CD8-positive, alpha-beta memory T cell (primary cell): ENCODE results near the gene GK. TPM values are rescaled to one million over a fixed set of nuclear protein-coding genes. Genes with fewer than 3 reads are reported as not detected.

ENCODE experiments used
- CTCF ChIA-PET: fragments of 350-600 bp; sonication (Branson Sonifier 250); formaldehyde crosslinking; loops from one replicate; lab custom pipeline; 2021; ENCODE audit warnings: antibody characterized with exemption; lab: Charles Lee
- POLR2A ChIA-PET: fragments of 350-600 bp; sonication (Branson Sonifier 250); formaldehyde crosslinking; loops from one replicate; lab custom pipeline; 2021; ENCODE audit warnings: antibody characterized with exemption; lab: Charles Lee
- DNase-seq, 5 donors: peaks; one replicate each; pipeline versions ENCODE4 v3.0.0 to v3.0.0-alpha.2; 2020 to 2022; ENCODE audit warnings: mixed read lengths in 1 of 5
- H3K27ac ChIP-seq: one replicate; pipeline ENCODE4 v1.7.0; 2013; ENCODE audit warnings: low read depth, mild to moderate bottlenecking, low read length, moderate library complexity
- H3K27me3 ChIP-seq: 2 replicates; pipeline ENCODE4 v1.7.0; 2013; ENCODE audit warnings: low read length, mild to moderate bottlenecking; ENCODE audit not compliant: insufficient read depth, poor library complexity, severe bottlenecking
- H3K36me3 ChIP-seq: 2 replicates; pipeline ENCODE4 v1.7.0; 2013; ENCODE audit warnings: mild to moderate bottlenecking, low read length, moderate library complexity; ENCODE audit not compliant: insufficient read depth
- H3K4me1 ChIP-seq: 2 replicates; pipeline ENCODE4 v1.7.0; 2013; ENCODE audit warnings: mild to moderate bottlenecking, low read length, moderate library complexity; ENCODE audit not compliant: insufficient read depth
- H3K4me3 ChIP-seq: 2 replicates; pipeline ENCODE4 v1.7.0; 2013; ENCODE audit warnings: mild to moderate bottlenecking, low read length
- H3K9me3 ChIP-seq: 2 replicates; pipeline ENCODE4 v1.7.0; 2013; ENCODE audit warnings: mild to moderate bottlenecking, low read length
- H3K27ac Mint-ChIP-seq, 8 donors: one replicate each; pipeline ENCODE4 v1.8.0; 2020 to 2021; ENCODE audit warnings: mixed read lengths in 8 of 8, mild to moderate bottlenecking in 6 of 8, inconsistent platforms in 3 of 8, moderate library complexity in 3 of 8
- H3K27me3 Mint-ChIP-seq, 2 donors: one replicate each; pipeline ENCODE4 v1.8.0; 2020 to 2021; ENCODE audit warnings: mixed read lengths in 2 of 2, mild to moderate bottlenecking in 1 of 2, moderate library complexity in 1 of 2
- H3K36me3 Mint-ChIP-seq, 3 donors: one replicate each; pipeline ENCODE4 v1.8.0; 2020 to 2021; ENCODE audit warnings: mixed read lengths in 3 of 3, inconsistent platforms in 1 of 3, mild to moderate bottlenecking in 1 of 3
- H3K4me1 Mint-ChIP-seq, 3 donors: one replicate each; pipeline ENCODE4 v1.8.0; 2020 to 2021; ENCODE audit warnings: mixed read lengths in 3 of 3, inconsistent platforms in 1 of 3, mild to moderate bottlenecking in 1 of 3
- H3K4me3 Mint-ChIP-seq, 7 donors: one replicate each; pipeline ENCODE4 v1.8.0; 2020 to 2021; ENCODE audit warnings: mixed read lengths in 7 of 7, mild to moderate bottlenecking in 6 of 7, moderate library complexity in 4 of 7, inconsistent platforms in 2 of 7
- H3K9me3 Mint-ChIP-seq, 5 donors: one replicate each; pipeline ENCODE4 v1.8.0; 2020 to 2022; ENCODE audit warnings: mixed read lengths in 5 of 5, mild to moderate bottlenecking in 3 of 5, moderate library complexity in 2 of 5, inconsistent platforms in 1 of 5
- polyA plus RNA-seq: library from polyadenylated mRNA; unstranded; fragments of 300-500 nt; fragmentation: Illumina TruSeq; gene quantifications from one replicate; pipeline ENCODE4 v1.2.3, GENCODE V29; 2021
- total RNA-seq, 2 experiments: library from RNA; stranded (reverse); gene quantifications; one replicate each; pipeline ENCODE4 v1.2.3, GENCODE V29; 2021

GK gene
- total RNA-seq: 10 to 100 TPM; 24.9 to 26.4 TPM
- polyA plus RNA-seq: 3.8 TPM

DNA sequence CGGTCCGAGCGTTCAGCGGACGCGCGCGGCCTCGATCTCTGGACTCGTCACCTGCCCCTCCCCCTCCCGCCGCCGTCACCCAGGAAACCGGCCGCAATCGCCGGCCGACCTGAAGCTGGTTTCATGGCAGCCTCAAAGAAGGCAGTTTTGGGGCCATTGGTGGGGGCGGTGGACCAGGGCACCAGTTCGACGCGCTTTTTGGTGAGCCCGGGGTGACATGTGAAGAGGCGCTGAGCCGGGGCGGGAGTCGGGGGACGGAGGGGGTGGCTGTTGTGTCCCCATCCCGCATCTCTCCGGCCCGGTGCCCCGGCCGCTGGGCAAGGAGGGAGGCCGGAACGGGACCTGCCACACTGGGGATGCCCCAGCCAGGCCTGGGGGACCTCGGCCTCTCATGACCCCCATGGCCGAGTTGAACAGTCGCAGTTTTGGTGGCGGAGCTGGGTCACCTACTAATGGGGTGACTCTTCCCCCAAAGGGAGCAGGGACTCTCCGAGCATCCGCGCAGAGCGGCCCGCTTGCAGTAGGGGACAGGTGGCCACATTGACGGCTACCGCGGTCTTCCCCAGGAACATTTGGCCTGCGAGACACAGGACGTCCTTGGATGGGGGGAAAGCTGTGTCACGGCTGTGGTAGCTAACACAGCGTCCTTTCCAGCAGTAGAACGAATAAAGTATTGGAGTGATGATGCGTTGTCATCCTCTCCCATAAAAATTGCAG, at the start of gene GK:
Gene GK, plus strand, starts transcription at position 9 of the 717 bp plus-strand sequence. Its CDS starts 115 bp downstream, at position 124.
- no peaks in the 10 kb centered on the region for H3K9me3 ChIP-seq
- ChIA-PET POLR2A (no interaction called here), CTCF (no interaction called here)
- H3K27me3 ChIP-seq: no peaks in the 10 kb centered on the region
- H3K4me1 ChIP-seq: no peaks in the 10 kb centered on the region
- peaks cover 0 to 5% (median 0%) of the 10 kb centered on the region in 3 donors for H3K36me3 Mint-ChIP-seq
- H3K36me3 ChIP-seq: no peaks in the 10 kb centered on the region
- H3K9me3 Mint-ChIP-seq: no peaks in the 10 kb centered on the region
- H3K4me1 Mint-ChIP-seq: peaks cover 11 to 31% (median 24%) of the 10 kb centered on the region in 3 donors
- peak in 3 of 5 donors; percentile 1 to 45 (median 1) for DNase-seq
- H3K27ac Mint-ChIP-seq: peak within 1 kb of the TSS; percentile 88 to 94 (median 91)
- peak within 1 kb of the TSS; percentile 90 to 95 (median 91) for H3K4me3 Mint-ChIP-seq
- H3K27ac ChIP-seq: peak within 1 kb of the TSS; percentile 54
- no peaks in the 10 kb centered on the region for H3K27me3 Mint-ChIP-seq
- H3K4me3 ChIP-seq: peak within 1 kb of the TSS; percentile 86

GRCh38 chrX:30607155-30607554, 46.1 kb upstream of the GK start:
- no peaks in the 10 kb centered on the region for H3K36me3 Mint-ChIP-seq
- Histone ChIP-seq H3K27ac (no peak overlapping the region), H3K9me3 (no peaks in the 10 kb centered on the region), H3K4me3 (no peak overlapping the region), H3K27me3 (no peaks in the 10 kb centered on the region), H3K36me3 (no peaks in the 10 kb centered on the region), H3K4me1 (no peaks in the 10 kb centered on the region)
- peaks cover 1 to 4% of the 10 kb centered on the region in 2 donors for H3K27me3 Mint-ChIP-seq
- no peaks in the 10 kb centered on the region for H3K4me1 Mint-ChIP-seq
- ChIA-PET CTCF (no interaction called here), POLR2A (no interaction called here)
- DNase-seq: no peak
- H3K27ac Mint-ChIP-seq: no peak overlapping the region
- H3K9me3 Mint-ChIP-seq: no peaks in the 10 kb centered on the region
- no peak overlapping the region for H3K4me3 Mint-ChIP-seq

DNA sequence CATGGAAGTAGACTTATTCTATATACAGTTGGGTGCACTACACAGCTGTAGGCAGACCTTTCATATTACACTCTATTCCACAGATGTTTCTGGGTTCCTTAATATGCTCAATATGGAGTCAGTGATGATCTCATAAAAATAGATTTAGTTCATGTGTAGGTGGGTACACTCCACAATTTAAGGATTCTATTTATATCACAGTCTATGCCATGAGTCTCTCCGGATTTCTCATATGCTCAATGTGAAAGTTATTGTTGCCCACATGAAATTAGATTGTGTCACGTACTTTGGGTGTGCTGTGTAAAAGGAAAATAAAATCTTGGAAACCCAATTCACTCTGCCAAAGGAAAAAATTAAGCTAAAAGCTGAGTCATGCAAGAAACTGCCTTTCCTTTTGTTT, 43.2 kb upstream of the GK start:
- Mint-ChIP-seq H3K4me3 (no peak overlapping the region), H3K4me1 (no peaks in the 10 kb centered on the region), H3K27me3 (peaks cover 0 to 2% of the 10 kb centered on the region in 2 donors), H3K27ac (no peak overlapping the region), H3K36me3 (no peaks in the 10 kb centered on the region), H3K9me3 (no peaks in the 10 kb centered on the region)
- Histone ChIP-seq H3K9me3 (no peaks in the 10 kb centered on the region), H3K4me1 (no peaks in the 10 kb centered on the region), H3K27me3 (no peaks in the 10 kb centered on the region), H3K36me3 (no peaks in the 10 kb centered on the region), H3K4me3 (no peak overlapping the region), H3K27ac (no peak overlapping the region)
- POLR2A ChIA-PET: no interaction called here
- CTCF ChIA-PET: no interaction called here
- no peak for DNase-seq

DNA sequence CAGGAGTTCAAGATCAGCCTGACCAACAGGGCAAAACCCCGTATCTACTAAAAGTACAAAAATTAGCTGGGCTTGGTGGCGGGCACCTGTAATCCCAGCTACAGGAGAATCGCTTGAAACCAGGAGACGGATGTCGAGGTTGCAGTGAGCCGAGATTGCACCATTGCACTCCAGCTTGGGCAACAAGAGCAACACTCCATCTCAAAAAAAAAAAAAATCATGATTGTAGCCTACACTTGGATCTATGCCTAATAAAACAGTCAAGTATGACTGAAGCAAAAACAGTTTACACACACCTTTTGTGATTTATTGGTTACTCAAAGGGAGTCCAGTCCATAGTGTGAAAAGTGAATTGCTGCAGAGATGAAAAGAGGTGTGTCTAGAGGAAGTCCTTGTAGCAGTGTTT, 41.0 kb upstream of the GK start:
- H3K4me1 ChIP-seq: no peaks in the 10 kb centered on the region
- CTCF ChIA-PET: no interaction called here
- no peak overlapping the region for H3K4me3 Mint-ChIP-seq
- DNase-seq: no peak
- H3K36me3 ChIP-seq: no peaks in the 10 kb centered on the region
- H3K4me3 ChIP-seq: no peak overlapping the region
- POLR2A ChIA-PET: no interaction called here
- no peaks in the 10 kb centered on the region for H3K9me3 ChIP-seq
- peaks cover 0 to 4% (median 0%) of the 10 kb centered on the region in 5 donors for H3K9me3 Mint-ChIP-seq
- no peak overlapping the region for H3K27ac Mint-ChIP-seq
- H3K4me1 Mint-ChIP-seq: no peaks in the 10 kb centered on the region
- no peak overlapping the region for H3K27ac ChIP-seq
- peaks cover 0 to 7% of the 10 kb centered on the region in 2 donors for H3K27me3 Mint-ChIP-seq
- no peaks in the 10 kb centered on the region for H3K27me3 ChIP-seq
- no peaks in the 10 kb centered on the region for H3K36me3 Mint-ChIP-seq

DNA sequence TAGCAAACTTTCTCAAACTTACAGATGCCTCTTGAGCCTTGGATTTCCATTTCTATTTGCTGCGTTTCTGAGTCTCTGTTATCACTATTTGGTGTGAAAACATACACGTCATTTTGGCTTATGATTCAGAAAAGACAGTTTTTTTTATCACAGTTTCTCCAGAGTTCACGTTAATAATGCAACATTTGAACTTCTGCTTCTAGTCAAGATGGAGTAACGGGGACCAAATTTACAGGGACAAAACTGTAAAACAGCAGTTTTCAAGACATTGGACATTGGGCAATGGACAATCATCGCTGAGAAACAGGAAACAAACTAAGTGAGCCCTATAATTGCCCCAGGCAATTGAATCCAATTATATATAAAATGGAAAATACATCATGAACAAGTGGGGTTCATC, 39.5 kb upstream of the GK start:
- CTCF ChIA-PET: no interaction called here
- H3K4me3 Mint-ChIP-seq: no peak overlapping the region

GRCh38 chrX:30615229-30615628, 38.0 kb upstream of the GK start:
- DNase-seq: no peak
- Mint-ChIP-seq H3K4me3 (no peak overlapping the region), H3K36me3 (no peaks in the 10 kb centered on the region), H3K9me3 (peaks cover 0 to 4% (median 0%) of the 10 kb centered on the region in 5 donors), H3K27ac (no peak overlapping the region), H3K27me3 (peaks cover 0 to 10% of the 10 kb centered on the region in 2 donors), H3K4me1 (no peaks in the 10 kb centered on the region)
- Histone ChIP-seq H3K27me3 (no peaks in the 10 kb centered on the region), H3K36me3 (no peaks in the 10 kb centered on the region), H3K4me1 (no peaks in the 10 kb centered on the region), H3K4me3 (no peak overlapping the region), H3K27ac (no peak overlapping the region), H3K9me3 (no peaks in the 10 kb centered on the region)
- CTCF ChIA-PET: no interaction called here
- POLR2A ChIA-PET: no interaction called here

More for the DNA sequence above, 39.5 kb upstream of the GK start:
- no peak overlapping the region for H3K4me3 ChIP-seq
- no peaks in the 10 kb centered on the region for H3K4me1 Mint-ChIP-seq
- peaks cover 0 to 4% (median 0%) of the 10 kb centered on the region in 5 donors for H3K9me3 Mint-ChIP-seq
- no peak for DNase-seq
- POLR2A ChIA-PET: no interaction called here
- H3K27ac ChIP-seq: no peak overlapping the region
- no peaks in the 10 kb centered on the region for H3K27me3 ChIP-seq
- no peaks in the 10 kb centered on the region for H3K4me1 ChIP-seq
- H3K9me3 ChIP-seq: no peaks in the 10 kb centered on the region
- peaks cover 0 to 7% of the 10 kb centered on the region in 2 donors for H3K27me3 Mint-ChIP-seq
- no peaks in the 10 kb centered on the region for H3K36me3 ChIP-seq
- no peaks in the 10 kb centered on the region for H3K36me3 Mint-ChIP-seq
- no peak overlapping the region for H3K27ac Mint-ChIP-seq

GRCh38 chrX:30618160-30618765, 35.0 kb upstream of the GK start:
- no peak overlapping the region for H3K4me3 Mint-ChIP-seq
- H3K9me3 Mint-ChIP-seq: peaks cover 0 to 24% (median 17%) of the 10 kb centered on the region in 5 donors
- CTCF ChIA-PET: no interaction called here

DNA sequence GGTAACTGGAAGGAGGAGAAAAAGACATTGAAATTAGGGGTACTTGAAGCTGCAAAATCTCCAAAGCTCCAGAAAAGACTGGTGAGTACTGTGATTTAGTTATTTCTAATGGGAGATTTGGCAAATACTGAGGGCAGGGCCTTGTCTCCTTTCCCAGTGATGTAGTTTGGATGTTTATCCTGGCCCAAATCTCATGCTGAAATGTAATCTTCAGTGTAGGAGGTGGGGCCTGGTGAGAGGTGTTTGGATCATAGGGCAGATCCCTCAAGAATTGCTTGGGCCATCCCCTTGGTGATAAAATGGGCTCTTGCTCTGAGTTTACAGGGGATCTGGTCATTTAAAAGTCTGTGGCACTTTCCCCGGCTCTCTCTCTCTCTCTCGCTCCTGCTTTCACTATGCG, 33.1 kb upstream of the GK start:
- H3K4me1 ChIP-seq: no peaks in the 10 kb centered on the region
- H3K4me1 Mint-ChIP-seq: no peaks in the 10 kb centered on the region
- H3K36me3 Mint-ChIP-seq: peaks cover 0 to 10% (median 5%) of the 10 kb centered on the region in 3 donors
- peaks cover 0 to 27% (median 17%) of the 10 kb centered on the region in 5 donors for H3K9me3 Mint-ChIP-seq
- no peaks in the 10 kb centered on the region for H3K9me3 ChIP-seq
- POLR2A ChIA-PET: no interaction called here
- DNase-seq: no peak
- CTCF ChIA-PET: no interaction called here
- no peak overlapping the region for H3K4me3 Mint-ChIP-seq
- no peak overlapping the region for H3K4me3 ChIP-seq
- H3K27me3 Mint-ChIP-seq: peaks cover 4 to 11% of the 10 kb centered on the region in 2 donors
- H3K27ac Mint-ChIP-seq: no peak overlapping the region
- no peaks in the 10 kb centered on the region for H3K36me3 ChIP-seq
- H3K27me3 ChIP-seq: no peaks in the 10 kb centered on the region
- no peak overlapping the region for H3K27ac ChIP-seq

More at GRCh38 chrX:30618160-30618765, 35.0 kb upstream of the GK start:
- Histone ChIP-seq H3K4me1 (no peaks in the 10 kb centered on the region), H3K4me3 (no peak overlapping the region), H3K36me3 (no peaks in the 10 kb centered on the region), H3K27me3 (no peaks in the 10 kb centered on the region), H3K27ac (no peak overlapping the region), H3K9me3 (no peaks in the 10 kb centered on the region)
- no peak for DNase-seq
- H3K36me3 Mint-ChIP-seq: peaks cover 0 to 10% (median 5%) of the 10 kb centered on the region in 3 donors
- POLR2A ChIA-PET: no interaction called here
- no peaks in the 10 kb centered on the region for H3K4me1 Mint-ChIP-seq
- H3K27me3 Mint-ChIP-seq: peaks cover 4 to 14% of the 10 kb centered on the region in 2 donors
- H3K27ac Mint-ChIP-seq: no peak overlapping the region
